NT2/D1 (cell line): ENCODE measurements around the gene WDR1.

Source experiments
- YY1 ChIP-seq: IDR thresholded peaks from 2 replicates; pipeline ENCODE4 v1.6.1; 2011; ENCODE audit not compliant: insufficient read length, insufficient read depth
- ZNF274 ChIP-seq: IDR thresholded peaks from 2 replicates; pipeline ENCODE4 v1.6.1; 2011; ENCODE audit warnings: mild to moderate bottlenecking, low read depth, low read length

- TF ChIP-seq YY1: no peak
- no peak for TF ChIP-seq ZNF274
Measured at GRCh38 chr4:10095296-10095991, 21.2 kb downstream of the WDR1 start.
